HCT116 (cell line): ENCODE measurements around the gene ARHGEF12. TPM values are rescaled to one million over a fixed set of nuclear protein-coding genes. Genes with fewer than 3 reads are reported as not detected.

Source experiments
- ATAC-seq: fragments of 200-7000 bp; cut with Tn5 transposase; 2 replicates; pipeline ENCODE4 v1.9.1; 2020; ENCODE audit warnings: mild to moderate bottlenecking, moderate library complexity
- BruUV-seq: library from RNA; stranded (reverse); fragments of 400-500 nt; replicated peaks from 2 replicates; lab custom pipeline; 2021; lab: Mats Ljungman, UMichigan
- CTCF ChIA-PET: fragments of 300-600 bp; sonication (Branson Sonifier 250); formaldehyde crosslinking; loops from one replicate; lab custom pipeline; 2021; ENCODE audit warnings: antibody characterized with exemption; lab: Charles Lee
- POLR2A ChIA-PET: fragments of 300-600, 350-600 bp; sonication (Branson Sonifier 250); formaldehyde crosslinking; loops from one replicate; lab custom pipeline; 2021; ENCODE audit warnings: antibody characterized with exemption; lab: Charles Lee
- RAD21 ChIA-PET, 2 experiments: fragments of 300-600 bp; sonication (Branson Sonifier 250); formaldehyde crosslinking; loops; one replicate each; lab custom pipeline; 2023; ENCODE audit warnings: low total read pairs in 2 of 2; ENCODE audit not compliant: uncharacterized antibody in 2 of 2, unreplicated experiment in 2 of 2, low non-redundant PET in 1 of 2; lab: Charles Lee
- DNase-seq: peaks from one replicate; pipeline ENCODE4 v3.0.0-alpha.2; 2010; ENCODE audit warnings: low read depth, low spot score
- H2AFZ ChIP-seq: fragments of 200-600 bp; shearing (Covaris generic), sonication (generic); 2 replicates; pipeline ENCODE4 v1.6.1; 2017; ENCODE audit warnings: low read depth, mixed run types, mixed read lengths, antibody characterized with exemption, low read length; ENCODE audit not compliant: poor library complexity, severe bottlenecking
- H3K27ac ChIP-seq: 2 replicates; pipeline ENCODE4 v1.5.1; 2012; ENCODE audit warnings: low read depth, low read length
- H3K27me3 ChIP-seq: fragments of 200-600 bp; sonication (generic); 2 replicates; pipeline ENCODE4 v1.6.1; 2016; ENCODE audit warnings: mixed run types, low read length, mixed read lengths; ENCODE audit not compliant: insufficient read depth
- H3K36me3 ChIP-seq, 2 experiments: fragments of 200-500 bp in 1 of 2; fragments of 200-600 bp in 1 of 2; sonication (Bioruptor generic) in 1 of 2; sonication (generic) in 1 of 2; 2 replicates each; pipeline versions ENCODE4 v1.5.1 to v1.6.1; 2014 to 2016; ENCODE audit warnings: low read length in 2 of 2, inconsistent platforms in 1 of 2, mixed read lengths in 1 of 2, mixed run types in 1 of 2; ENCODE audit not compliant: insufficient read depth in 2 of 2, control insufficient read depth in 1 of 2
- H3K4me1 ChIP-seq, 2 experiments: fragments of 200-600 bp in 1 of 2; sonication (generic) in 1 of 2; 2 replicates each; pipeline versions ENCODE4 v1.5.1 to v1.6.1; 2012 to 2017; ENCODE audit warnings: low read length in 2 of 2, inconsistent platforms in 1 of 2, mild to moderate bottlenecking in 1 of 2, mixed read lengths in 1 of 2, mixed run types in 1 of 2, moderate library complexity in 1 of 2; ENCODE audit not compliant: insufficient read depth in 2 of 2, control insufficient read depth in 1 of 2
- H3K4me2 ChIP-seq: fragments of 200-600 bp; sonication (generic); 2 replicates; pipeline ENCODE4 v1.6.1; 2017; ENCODE audit warnings: mixed run types, low read length, mixed read lengths
- H3K4me3 ChIP-seq, 2 experiments: fragments of 200-600 bp in 1 of 2; sonication (generic) in 1 of 2; replicated peaks in 1 of 2; 2 replicates each; pipeline ENCODE4 v1.5.1; 2011 to 2016; ENCODE audit warnings: low read length in 2 of 2, control low read depth in 1 of 2, low read depth in 1 of 2, mild to moderate bottlenecking in 1 of 2, mixed read lengths in 1 of 2, mixed run types in 1 of 2
- H3K79me2 ChIP-seq: fragments of 200-600 bp; sonication (generic); 2 replicates; pipeline ENCODE4 v1.6.1; 2017; ENCODE audit warnings: mild to moderate bottlenecking, mixed run types, low read length, moderate library complexity, mixed read lengths; ENCODE audit not compliant: insufficient read depth
- H3K9ac ChIP-seq: fragments of 200-600 bp; sonication (generic); 2 replicates; pipeline ENCODE4 v1.6.1; 2016; ENCODE audit warnings: low read length, mixed read lengths
- H3K9me2 ChIP-seq: fragments of 200-600 bp; sonication (generic), shearing (Covaris generic); 2 replicates; pipeline ENCODE4 v1.6.1; 2017; ENCODE audit warnings: mixed run types, mild to moderate bottlenecking, moderate library complexity; ENCODE audit not compliant: insufficient read depth
- H3K9me3 ChIP-seq, 2 experiments: fragments of 200-500 bp in 1 of 2; fragments of 200-600 bp in 1 of 2; sonication (Bioruptor generic) in 1 of 2; sonication (generic) in 1 of 2; 2 replicates each; pipeline ENCODE4 v1.6.1; 2014 to 2017; ENCODE audit warnings: low read length in 2 of 2, mixed read lengths in 2 of 2, inconsistent platforms in 1 of 2, low read depth in 1 of 2, mild to moderate bottlenecking in 1 of 2, mixed run types in 1 of 2, moderate library complexity in 1 of 2; ENCODE audit not compliant: control insufficient read depth in 1 of 2, insufficient read depth in 1 of 2
- H4K20me1 ChIP-seq: fragments of 200-600 bp; sonication (generic), shearing (Covaris generic); 2 replicates; pipeline ENCODE4 v1.6.1; 2017; ENCODE audit warnings: mixed run types, mild to moderate bottlenecking, moderate library complexity; ENCODE audit not compliant: insufficient read depth
- ELF1 ChIP-seq: IDR thresholded peaks from 2 replicates; pipeline ENCODE4 v1.6.1; 2012; ENCODE audit warnings: low read depth, borderline replicate concordance
- EZH2phosphoT487 ChIP-seq: fragments of 200-600 bp; IDR thresholded peaks from 2 replicates; pipeline ENCODE4 v1.6.1; 2018; ENCODE audit warnings: antibody characterized with exemption, borderline replicate concordance
- SIN3A ChIP-seq: IDR thresholded peaks from 2 replicates; pipeline ENCODE4 v1.6.1; 2012; ENCODE audit warnings: low read depth
- intact Hi-C: fragments of 100-400 bp; cut with micrococcal nuclease; formaldehyde crosslinking; loops from 2 replicates; pipeline ENCODE4 v1.10.0; 2022
- total RNA-seq: library from RNA; stranded (reverse); gene quantifications from one replicate; pipeline ENCODE4 v1.2.1, GENCODE V29; 2021; ENCODE audit not compliant: unreplicated experiment
- TF ChIP-seq, protein P1 (sequence below), 3 experiments: fragments of 200-600 bp in 1 of 3; sonication (generic) in 1 of 3; IDR thresholded peaks in 2 of 3; conservative IDR thresholded peaks in 1 of 3; 2 replicates each; pipeline ENCODE4 v1.5.1; 2012 to 2017; ENCODE audit warnings: low read depth in 2 of 3, low read length in 2 of 3, antibody characterized with exemption in 1 of 3, borderline replicate concordance in 1 of 3, control low read depth in 1 of 3, mild to moderate bottlenecking in 1 of 3, mixed read lengths in 1 of 3, mixed run types in 1 of 3, moderate library complexity in 1 of 3; ENCODE audit not compliant: insufficient read depth in 1 of 3

Gene ARHGEF12
- total RNA-seq, 1 experiment from 2014 or later = 81.4 TPM

DNA sequence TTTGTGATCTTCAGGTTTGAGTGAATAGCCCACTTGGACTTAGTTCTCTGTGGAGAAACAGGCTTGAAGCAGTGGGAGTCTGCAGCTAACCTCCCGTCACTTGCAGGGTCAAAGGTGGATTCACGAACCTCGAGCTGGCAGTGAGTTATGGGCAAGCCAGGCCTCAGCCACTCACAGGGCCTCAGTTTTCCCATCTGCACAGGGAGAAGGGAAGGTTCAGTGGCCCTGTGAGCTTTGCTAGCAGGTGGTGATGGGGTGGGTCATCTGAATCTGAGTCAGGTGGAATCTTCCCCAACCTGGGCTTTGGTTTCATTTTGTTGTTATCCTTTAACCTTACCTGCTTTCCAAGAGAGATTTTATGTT lies 88.7 kb downstream of the ARHGEF12 start:
- intact Hi-C loops = no loop called here
- Histone ChIP-seq H2AFZ (no peak overlapping the region), H3K4me2 (no peak overlapping the region), H3K27ac (no peak overlapping the region), H3K79me2 (peaks cover 4% of the 10 kb centered on the region; the same call in 1 of the 2 replicates), H3K4me1 (peaks cover 0 to 4% of the 10 kb centered on the region in 2 experiments; a peak in 2 of 4 replicates), H4K20me1 (no peaks in the 10 kb centered on the region), H3K4me3 (no peak overlapping the region), H3K36me3 (peaks cover 0 to 2% of the 10 kb centered on the region in 2 experiments; a peak in 1 of 4 replicates), H3K9ac (no peak overlapping the region), H3K9me3 (no peaks in the 10 kb centered on the region), H3K27me3 (no peaks in the 10 kb centered on the region), H3K9me2 (no peaks in the 10 kb centered on the region)
- POLR2A ChIA-PET = no interaction called here
- RAD21 ChIA-PET = no interaction called here
- CTCF ChIA-PET = no interaction called here
- TF ChIP-seq, protein P1, sequence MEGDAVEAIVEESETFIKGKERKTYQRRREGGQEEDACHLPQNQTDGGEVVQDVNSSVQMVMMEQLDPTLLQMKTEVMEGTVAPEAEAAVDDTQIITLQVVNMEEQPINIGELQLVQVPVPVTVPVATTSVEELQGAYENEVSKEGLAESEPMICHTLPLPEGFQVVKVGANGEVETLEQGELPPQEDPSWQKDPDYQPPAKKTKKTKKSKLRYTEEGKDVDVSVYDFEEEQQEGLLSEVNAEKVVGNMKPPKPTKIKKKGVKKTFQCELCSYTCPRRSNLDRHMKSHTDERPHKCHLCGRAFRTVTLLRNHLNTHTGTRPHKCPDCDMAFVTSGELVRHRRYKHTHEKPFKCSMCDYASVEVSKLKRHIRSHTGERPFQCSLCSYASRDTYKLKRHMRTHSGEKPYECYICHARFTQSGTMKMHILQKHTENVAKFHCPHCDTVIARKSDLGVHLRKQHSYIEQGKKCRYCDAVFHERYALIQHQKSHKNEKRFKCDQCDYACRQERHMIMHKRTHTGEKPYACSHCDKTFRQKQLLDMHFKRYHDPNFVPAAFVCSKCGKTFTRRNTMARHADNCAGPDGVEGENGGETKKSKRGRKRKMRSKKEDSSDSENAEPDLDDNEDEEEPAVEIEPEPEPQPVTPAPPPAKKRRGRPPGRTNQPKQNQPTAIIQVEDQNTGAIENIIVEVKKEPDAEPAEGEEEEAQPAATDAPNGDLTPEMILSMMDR (IDR thresholded peaks at IDR 0.05 in 2 of 3, conservative IDR thresholded peaks at IDR 0.05 in 1 of 3; ENCODE audit: borderline replicate concordance in 1 of 3, insufficient read depth in 1 of 3, low read depth in 2 of 3, low read length in 2 of 3) = no peak
- DNase-seq = no peak
- no TSS peak for BruUV-seq
- ATAC-seq = no peak

DNA sequence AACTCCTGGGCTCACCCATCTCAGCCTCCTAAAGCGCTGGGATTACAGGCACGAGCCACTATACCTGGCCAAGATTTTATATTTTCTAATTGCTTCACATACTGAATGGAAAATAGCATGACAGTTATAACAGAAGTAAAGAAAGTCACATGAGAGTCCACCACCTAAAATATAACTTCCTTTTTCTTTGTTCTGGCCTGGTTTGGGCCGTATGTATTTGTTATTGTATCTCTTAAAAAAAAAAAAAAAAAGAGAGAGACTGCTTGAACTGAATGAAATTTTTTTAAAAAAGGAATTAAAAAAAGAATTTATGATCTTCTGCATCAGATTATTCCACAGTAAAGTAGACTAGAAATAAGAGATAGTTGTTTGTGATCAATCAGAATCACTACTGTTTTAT lies 89.3 kb downstream of the ARHGEF12 start:
- no peak for ATAC-seq
- CTCF ChIA-PET = no interaction called here
- no peak overlapping the region for H2AFZ ChIP-seq
- H3K36me3 ChIP-seq = peaks cover 0 to 2% of the 10 kb centered on the region in 2 experiments; a peak in 1 of 4 replicates
- RAD21 ChIA-PET = no interaction called here
- no peaks in the 10 kb centered on the region for H3K9me2 ChIP-seq
- no peak overlapping the region for H3K4me3 ChIP-seq
- no peak overlapping the region for H3K9ac ChIP-seq
- H3K27me3 ChIP-seq = no peaks in the 10 kb centered on the region
- H3K4me1 ChIP-seq = peaks cover 0 to 6% of the 10 kb centered on the region in 2 experiments; a peak in 3 of 4 replicates
- no peaks in the 10 kb centered on the region for H3K79me2 ChIP-seq
- BruUV-seq = no TSS peak
- POLR2A ChIA-PET = no interaction called here
- DNase-seq = no peak
- intact Hi-C loops = no loop called here
- H3K4me2 ChIP-seq = no peak overlapping the region
- H3K9me3 ChIP-seq = no peaks in the 10 kb centered on the region
- TF ChIP-seq EZH2phosphoT487 = no peak
- TF ChIP-seq ELF1 = no peak
- no peak for TF ChIP-seq SIN3A
- no peak overlapping the region for H3K27ac ChIP-seq
- no peaks in the 10 kb centered on the region for H4K20me1 ChIP-seq
